ENCODE measurements around the gene JPH2.

DNA sequence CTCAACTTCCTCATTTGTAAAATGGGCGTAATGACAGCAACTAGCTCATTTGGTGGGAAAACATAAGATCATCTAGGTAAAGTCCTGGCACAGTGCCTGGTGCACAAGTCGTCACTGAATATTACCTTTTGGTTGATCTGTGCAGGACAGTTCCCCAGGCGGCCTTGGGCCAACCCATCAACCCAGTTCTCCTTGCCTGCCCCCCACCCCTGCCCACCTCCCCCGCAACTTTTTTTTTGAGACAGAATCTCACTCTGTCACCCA lies 99.2 kb downstream of the JPH2 start:
- TF ChIP-seq, protein P1, sequence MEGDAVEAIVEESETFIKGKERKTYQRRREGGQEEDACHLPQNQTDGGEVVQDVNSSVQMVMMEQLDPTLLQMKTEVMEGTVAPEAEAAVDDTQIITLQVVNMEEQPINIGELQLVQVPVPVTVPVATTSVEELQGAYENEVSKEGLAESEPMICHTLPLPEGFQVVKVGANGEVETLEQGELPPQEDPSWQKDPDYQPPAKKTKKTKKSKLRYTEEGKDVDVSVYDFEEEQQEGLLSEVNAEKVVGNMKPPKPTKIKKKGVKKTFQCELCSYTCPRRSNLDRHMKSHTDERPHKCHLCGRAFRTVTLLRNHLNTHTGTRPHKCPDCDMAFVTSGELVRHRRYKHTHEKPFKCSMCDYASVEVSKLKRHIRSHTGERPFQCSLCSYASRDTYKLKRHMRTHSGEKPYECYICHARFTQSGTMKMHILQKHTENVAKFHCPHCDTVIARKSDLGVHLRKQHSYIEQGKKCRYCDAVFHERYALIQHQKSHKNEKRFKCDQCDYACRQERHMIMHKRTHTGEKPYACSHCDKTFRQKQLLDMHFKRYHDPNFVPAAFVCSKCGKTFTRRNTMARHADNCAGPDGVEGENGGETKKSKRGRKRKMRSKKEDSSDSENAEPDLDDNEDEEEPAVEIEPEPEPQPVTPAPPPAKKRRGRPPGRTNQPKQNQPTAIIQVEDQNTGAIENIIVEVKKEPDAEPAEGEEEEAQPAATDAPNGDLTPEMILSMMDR (IDR thresholded peaks at IDR 0.05; ENCODE audit: insufficient read depth, low read length, poor library complexity, severe bottlenecking): no peak
- no peak for TF ChIP-seq EZH2phosphoT487 (conservative IDR thresholded peaks at IDR 0.05; ENCODE audit: low read length)

Data from SU-DHL-6 (cell line).